ENCODE data around the gene DGKI.
A peak's percentile ranks its signal among the peaks of the same experiment; 100 is the strongest.

Gene DGKI

DNA sequence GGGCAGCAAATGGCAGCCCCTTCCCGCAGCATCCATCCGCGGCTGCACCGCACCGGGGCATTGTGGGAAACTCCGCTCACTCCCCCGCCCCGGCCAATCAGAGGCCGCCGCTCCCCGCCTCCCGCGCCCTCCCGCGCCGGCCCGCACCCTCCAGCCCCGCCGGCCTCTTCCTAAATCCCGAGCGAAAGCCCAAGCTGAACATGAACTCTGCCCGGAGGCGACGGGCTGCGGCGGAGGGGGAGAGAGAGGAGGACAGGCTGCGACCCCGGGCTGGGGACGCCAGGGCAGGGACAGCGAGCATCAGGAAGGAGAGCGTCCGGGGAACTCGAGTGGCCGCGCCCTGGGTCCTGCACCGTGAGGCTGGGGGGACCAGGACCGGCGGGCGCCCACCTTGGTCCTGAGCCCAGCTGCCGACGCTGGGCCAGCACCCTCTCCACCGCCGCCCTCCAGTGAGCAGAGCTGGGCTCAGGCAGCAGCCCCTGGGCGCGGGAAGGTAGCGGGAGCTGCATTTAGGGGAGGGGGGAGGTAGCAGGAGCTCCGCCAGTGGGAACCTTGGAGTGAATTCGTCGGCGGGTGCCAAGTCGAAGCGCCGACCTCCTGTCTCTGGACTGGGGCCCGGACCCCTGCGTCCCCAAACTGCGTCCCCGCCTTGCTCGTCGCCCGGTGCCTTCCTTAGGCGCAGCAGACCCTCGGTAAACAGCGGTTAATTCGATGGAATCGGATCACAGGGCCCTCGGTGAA, at the start of gene DGKI:
Gene DGKI (minus strand): TSS at position 148 of the 741 bp plus-strand sequence.
- DNase-seq = no peak

DNA sequence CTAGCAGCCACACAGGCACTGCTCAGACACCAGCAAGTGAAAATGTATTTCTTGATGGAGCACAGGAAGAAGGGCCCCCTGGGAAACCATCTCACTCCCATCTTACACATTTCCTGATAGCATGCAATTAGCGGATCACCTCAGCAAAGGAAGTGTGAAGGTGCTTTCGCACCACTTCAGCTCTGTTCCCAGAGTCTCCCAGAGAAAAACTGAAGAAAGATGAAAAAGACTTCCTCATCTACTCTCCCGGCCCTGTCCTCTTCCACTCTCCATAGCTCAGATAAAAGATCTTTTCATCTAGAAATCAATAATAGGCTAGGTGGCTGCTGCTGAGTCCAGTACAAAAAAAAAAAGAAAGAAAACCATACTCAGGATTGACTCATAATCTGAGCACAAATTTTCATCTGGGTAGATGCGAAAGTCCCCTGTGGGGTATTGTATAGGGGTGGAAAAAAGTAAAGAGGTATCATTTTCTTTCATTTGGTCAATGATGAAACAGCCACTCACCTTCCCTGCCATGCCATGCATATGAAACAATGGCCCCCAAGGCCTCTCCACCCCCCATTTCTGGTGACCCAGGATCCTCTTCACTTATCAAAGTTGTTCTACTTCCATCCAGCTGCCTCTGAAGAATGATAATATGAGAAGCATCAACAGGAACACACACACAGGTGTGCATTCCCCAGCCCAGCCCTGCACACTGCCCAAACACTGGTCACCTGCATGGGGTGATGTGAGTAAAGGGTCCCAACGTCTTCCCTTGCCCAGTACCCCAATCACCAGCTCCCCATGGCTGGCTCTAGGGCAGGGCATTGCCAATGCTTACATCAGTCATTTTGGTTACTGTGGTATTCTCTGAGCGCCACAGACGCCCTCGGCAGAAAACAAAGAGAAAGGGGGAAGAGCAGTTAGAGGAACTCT, 48.8 kb upstream of the DGKI start:
- no peak for DNase-seq

DNA sequence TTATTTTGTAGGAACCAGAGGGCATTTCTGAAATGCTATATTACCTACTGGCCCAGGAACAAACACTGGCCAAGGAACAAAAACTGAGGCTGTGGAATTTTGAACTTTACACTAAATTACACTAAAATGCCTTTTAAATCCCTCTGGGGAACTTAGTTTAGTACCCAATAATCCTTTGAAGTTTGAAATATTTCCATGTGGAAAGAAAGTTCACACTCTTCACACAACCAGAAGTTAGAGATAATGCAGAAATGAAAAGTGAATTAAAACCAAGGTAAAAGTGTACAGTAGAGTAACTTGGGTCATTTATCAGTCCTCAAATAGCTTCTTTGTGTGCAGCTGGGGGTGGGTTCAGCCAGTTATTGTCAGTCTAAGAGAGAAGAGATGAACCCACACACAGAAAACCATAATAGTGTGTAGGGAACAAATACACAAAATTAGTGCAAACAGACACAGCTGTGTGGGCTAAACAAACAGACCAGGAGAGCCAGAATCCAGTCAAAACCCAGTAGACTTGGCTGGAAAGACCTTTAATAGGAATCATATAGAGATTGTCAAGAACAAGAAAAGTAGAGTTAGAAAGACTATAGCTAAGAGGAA, 46.5 kb upstream of the DGKI start:
- DNase-seq = no peak

DNA sequence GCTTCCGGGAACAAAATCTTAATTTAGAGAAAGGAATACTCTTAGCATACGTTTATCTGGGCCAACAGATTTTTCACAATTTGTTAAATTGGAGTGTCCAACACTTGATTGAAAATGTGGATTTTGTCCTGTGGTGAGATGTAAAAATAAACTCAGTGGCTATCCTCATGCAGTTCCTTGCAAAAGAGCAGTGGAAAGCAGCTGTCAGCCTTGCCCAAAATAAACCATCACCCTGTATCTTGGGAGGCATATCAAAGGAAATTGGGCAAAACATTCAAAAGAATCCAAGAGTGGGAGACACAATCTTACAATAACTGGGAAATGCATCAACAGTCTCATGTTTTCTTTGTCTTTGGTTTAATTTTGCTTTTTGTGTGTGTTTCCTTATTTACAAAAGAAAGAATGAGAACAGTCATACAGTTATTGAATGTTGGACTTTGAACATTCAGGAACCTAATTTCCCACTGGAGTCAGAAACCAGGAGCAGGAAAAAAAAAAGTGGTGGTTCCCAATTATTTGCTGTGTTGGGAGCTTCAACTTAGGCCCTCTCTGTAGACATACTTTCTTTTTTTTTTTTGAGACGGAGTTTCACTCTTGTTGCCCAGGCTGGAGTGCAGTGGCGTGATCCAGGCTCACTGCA, 44.4 kb upstream of the DGKI start:
- DNase-seq = no peak

DNA sequence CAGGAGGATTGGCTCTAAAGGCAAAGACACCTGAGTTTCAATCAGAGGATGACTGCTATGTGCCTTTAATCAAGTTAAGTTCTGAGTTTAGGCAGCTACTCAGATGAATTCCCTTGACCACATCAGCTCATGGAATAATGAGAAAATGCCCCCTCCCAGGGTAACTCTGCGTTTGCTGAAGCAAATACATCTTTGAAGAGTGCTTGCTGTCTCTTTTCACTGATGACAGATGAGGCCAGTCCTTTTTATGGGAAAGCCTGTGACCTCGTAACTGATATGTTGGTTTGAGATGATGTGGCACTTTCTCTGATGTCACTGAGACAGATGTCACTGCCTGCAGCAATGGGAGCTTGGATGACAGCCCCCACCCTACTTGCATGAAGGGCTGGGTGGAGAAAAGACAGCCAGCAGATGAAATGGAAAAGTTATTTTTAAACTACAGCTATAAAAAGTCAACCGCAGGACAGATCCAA, 43.7 kb upstream of the DGKI start:
- no peak for DNase-seq

DNA sequence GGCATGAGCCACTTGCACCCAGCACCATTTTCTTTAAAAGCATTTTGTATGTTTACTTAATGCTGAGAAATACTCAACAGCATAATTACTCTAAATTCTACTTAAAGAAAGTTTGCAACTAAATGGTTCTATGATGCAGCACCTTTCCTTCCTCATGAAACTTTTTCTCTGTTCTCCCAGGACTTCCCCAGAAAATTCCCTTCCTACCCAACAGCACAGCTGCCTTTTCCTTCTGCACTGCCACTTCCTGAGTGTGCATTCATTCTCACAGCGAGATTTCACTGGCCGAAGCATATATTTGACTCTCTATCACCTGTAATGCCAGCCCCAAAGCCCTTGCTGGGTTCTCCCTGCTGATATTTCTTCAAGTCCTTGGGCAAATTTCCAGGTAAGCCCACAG, 41.5 kb upstream of the DGKI start:
- DNase-seq = no peak

DNA sequence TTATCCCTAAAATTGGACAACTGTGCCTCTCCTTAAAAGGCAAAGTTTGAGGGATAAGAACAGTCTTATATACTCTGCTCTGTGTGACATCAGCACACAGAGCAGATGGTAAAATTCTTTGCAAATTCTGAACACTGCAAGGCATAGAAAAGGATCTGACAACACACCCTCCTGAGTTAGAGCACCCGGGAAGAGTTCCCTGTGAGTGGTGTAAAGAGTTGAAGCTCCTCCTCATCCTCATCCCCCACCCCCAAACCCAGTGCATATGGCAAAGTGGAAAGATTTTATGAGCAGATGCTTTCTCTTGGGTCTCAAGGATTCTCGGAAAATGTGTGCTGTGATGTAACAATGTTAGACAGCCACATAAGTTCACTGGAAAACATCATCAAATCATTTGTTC, 40.0 kb upstream of the DGKI start:
- no peak for DNase-seq

DNA sequence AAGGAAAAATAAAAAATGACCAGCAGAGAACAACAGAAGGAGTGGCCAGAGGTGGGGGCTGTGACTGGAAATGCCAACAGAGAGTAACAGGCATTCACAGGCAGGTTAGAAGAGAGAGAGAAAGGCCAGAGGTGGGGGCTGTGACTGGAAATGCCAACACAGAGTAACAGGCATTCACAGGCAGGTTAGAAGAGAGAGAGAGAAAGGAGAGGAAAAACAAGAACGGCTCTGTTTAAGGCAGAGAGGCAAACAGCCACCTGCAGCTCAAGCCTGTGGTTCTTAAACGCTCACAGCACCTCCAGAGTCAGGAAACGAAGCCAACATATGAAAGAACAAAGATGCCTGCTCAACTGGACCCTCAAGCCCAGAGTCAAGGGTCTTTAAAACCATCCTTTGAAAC, 39.5 kb upstream of the DGKI start:
- DNase-seq = no peak

DNA sequence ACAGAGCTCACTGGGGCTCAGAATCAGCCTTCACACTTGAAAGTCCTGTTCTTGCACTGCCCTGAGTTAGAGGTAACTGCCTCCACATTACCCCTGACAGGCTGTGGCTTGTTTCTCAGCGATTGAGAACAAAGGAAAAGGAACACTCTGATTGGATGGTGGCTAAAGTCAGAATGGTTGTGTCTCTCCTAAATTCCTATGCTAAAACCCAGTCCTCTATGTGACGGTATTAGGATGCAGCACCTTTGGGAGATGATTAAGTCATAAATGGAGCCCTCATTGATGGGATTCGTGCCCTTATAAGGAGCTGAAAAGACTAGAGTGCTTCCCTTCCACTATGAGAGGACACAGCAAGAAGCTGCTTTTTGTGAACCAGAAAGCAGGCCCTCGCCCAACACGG, 38.9 kb upstream of the DGKI start:
- no peak for DNase-seq

DNA sequence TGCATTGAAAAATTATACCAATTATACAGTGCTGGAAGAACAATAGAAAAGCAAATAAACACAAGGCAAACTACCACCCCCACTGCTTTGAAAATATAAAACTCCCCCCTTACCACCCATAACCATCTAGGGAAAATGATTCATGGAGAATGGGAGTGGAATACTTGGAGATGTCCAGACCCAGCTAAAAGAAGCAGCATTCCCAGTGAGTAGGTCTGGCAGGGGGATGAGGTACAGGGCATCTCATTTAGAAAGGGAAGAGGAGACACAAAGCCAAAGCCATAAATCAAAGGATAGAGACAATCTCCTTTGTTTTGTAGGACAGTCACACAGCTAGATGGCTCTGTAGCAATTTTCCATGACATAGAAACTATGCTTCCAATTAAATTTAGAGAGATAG, 36.0 kb upstream of the DGKI start:
- no peak for DNase-seq

DNA sequence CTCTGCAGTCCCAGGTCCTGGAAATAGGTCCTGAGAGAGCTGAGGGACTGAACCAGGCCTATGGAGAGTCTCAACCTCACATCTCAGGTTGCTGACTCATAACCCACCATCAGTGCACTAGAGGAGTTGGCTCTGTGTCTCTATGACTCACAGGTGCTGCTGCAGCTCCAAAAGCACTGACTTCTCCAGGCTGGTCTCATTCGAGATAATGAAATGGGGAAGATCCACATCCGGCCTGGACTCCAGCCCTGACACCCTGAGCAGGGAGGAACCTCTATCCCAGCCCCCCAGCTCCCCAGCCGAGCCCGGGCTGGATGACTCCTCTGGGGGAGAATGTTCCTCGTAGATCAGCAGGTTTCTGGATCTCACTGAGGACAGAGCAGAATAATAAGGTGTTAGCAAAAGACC, 35.5 kb upstream of the DGKI start:
- DNase-seq = peak; percentile 53

DNA sequence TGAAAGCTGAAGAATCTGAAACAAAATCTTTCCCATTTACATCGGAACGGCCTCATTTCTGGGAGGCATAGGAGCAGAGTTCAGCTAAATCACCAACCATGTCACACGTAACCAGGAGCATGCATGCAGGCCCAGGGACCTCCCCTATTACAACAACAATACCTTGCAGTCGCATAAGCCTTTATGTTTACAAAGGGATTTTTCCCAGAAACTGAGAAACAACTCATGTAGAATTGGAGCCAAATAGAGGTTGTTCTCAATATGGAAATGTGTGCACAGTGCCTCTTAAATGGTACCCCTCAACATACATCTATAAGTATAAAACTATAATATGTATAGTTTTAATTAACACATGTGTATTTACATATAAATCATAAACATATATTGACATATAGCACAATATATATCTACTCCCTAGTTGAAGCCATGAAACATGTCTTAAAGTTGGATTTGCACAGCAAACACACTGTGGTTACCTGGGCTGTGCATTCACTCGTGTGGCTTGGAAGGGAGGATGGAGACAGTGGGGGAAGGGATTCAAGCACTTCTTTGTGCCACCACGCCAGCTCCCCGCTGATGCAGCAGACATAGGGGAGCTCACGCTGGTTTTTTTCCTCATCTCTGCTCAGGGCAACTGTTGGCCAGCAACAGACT, 35.0 kb upstream of the DGKI start:
- no peak for DNase-seq

DNA sequence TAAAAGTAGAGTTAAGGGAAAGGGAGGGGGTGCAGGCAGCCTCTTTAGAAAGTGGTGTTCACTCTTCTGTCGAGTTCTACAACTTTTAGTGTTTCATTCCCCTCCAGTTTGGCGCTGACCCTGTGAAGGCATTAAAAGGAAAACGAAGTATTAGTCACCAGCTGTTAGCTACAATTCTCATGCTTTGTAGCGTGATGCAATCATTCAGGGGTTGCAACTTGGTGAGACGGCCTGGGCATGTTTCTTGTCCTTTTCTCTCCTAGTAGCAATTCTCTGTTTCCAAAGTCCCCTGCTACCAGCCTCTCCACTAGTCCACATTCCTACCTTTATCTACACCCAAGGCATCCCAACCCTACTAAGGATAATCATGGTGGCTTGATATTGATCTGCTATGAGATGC, 33.7 kb upstream of the DGKI start:
- peak; percentile 19 for DNase-seq

DNA sequence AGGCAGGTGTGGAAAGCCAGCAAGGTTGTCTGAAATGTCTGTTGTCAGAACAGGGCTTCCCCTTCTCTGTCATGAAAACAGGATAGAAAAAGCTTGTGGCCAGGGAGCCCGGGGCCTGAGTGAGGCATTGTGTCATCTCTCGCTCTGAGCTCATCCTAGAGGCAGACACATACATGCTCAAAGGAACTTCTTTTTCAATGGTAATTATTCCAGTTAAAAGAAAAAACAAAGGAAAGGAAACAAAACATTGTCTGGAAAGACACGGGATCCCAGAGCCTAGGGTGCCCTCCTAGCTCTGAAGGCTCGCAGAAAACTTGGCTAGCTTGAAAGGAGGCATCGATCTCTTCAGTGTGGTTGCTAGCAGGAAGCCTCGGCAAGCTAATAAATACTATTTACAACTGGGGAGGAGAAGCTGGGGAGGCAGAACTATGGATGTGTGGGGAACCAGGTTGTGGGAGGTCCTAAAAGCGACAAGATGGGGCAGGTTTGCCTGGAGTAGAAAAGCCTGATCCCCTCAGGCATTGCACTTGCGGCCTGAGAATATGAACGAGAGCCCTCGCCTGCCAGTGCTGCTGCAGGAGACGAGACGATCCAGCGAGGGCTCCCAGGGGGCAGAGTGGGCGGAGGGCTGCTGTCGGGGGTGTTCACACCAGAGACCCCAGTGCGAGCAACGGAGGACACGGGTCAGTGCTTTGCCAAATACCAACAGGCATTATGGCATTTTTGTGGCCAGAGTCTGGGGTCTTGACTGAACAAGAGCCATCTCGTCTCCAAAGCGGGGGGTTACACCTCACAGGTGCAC, 32.8 kb upstream of the DGKI start:
- DNase-seq = no peak

DNA sequence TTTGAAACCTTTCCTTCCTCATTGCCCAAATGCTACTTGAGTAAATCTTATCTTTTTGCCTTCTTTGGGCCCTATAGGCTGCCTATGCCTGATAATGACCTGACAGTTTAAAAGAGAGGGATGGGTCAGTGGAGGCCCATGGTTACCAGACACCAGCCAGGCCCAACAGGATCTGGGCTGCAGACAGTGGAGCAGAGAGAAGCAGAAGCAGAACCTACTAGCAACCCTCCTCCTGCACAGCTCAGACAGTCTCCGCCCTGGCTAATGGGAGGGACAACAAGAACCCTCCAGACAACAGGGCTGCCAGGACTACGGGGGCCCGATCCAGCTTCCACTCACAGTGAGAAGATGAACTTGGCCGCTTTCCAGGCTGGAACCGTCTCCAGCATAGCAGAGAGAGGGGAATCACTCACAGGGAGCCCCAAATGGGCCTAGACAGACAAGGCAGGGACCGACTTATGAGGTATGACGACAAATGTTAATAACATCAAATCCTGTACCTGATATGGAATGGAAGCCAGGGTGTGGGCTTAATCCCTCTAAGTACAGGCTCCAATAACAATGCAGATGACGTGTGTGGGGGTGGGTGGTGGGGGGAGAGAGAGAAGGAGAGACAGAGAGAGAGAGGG, 31.7 kb upstream of the DGKI start:
- no peak for DNase-seq

DNA sequence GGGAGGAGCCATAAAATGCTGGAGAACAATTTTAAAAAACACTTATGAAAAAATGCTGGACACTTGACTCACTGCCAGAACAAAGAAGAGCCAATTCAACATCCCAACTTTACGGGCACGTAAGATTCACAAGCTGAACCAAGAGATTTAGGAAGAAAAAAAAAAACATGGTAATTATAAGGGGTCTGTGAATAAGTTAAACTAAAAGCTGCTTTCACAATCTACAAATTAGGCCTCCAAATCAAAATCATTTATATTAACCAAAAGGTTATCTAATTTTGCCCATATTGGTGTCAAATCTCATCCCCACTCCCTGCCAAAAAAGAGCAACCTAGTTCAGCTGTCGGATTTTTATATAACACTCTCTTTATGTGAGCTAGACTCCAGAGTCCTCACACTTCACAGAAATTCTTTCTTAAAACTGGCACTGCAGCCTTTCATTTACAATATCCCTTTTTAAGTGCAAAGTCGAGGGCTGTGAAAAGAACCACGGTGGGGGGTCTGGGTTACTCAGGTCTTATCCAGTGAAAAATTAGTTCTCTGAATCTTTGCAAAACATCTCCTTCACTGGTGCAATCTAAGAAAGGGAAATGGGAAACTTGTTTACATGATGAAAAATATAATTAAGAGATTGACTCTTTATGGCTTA, 30.4 kb upstream of the DGKI start:
- no peak for DNase-seq

DNA sequence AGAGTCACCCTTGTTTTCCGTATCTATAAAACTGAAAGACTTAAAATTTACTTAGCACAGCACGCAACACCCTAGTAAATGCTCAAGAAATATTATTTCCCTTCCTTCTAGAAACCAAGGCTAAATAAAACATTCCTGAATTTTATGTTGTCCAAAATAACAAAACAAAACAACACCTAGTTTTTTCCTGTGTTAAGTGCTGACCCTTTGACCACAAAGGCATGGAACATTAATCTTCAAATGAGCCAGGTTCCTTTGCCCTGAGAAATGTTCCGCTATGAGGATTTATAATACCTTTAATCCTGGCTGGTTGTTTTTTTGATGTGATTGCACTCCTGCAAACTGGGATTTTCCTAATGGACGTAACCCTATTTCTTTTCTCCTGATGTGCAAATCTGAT, 29.0 kb upstream of the DGKI start:
- no peak for DNase-seq

DNA sequence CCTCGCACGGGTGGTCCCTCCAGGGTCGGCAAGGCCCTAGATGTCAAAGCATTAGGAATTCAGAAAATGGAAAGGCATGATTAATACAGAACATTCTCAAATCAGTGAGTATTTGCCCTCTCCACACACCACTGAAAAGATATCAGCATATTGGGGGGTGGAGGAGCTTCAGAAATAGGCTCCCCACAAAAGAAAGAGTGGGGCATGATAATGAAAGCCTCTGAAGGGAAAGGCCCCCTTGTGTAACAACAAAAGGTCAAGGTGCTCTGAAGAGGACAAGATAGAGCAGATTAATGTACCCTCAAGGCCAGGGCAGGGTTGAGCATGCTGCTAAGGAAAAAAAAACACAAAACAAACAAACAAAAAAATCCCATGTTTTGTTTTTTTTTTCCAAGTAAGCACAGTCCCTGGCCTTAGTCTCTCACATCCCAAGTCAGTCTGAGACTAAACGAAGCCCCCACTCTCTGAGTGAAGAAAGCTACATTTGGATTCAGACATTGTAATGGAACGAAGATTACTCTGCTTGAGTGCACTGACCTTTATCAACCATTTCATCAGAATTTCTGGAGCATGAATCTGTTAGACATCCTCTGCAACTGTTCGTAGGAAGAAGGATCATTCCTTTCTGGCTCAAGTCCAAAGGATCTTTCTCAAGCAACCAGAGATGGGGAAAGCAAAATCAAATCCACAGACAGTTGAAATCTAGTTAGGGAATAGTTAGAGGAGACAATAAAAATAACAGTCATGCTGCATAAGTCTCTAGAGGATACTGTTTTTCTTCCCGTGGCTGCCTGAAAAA, 27.4 kb upstream of the DGKI start:
- DNase-seq = no peak

DNA sequence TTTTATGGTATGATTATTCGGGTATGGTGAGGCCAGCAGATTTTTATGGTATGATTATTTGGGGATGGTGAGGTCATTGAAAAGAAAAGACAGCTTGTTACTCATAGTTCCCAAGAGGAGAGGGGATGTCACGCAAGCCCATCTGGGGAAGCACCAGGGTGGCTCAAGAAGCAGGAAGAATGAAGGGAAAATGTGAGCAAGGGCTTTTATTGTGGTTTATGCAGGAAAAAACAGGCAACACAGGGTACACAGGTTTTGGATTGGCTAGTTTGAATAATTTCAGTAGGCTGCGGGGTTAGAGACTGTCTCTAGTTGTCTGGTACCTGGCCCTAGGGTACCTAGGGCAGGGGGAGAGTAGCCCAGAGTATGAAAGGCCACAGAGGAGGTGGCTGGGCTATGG, 26.8 kb upstream of the DGKI start:
- no peak for DNase-seq

Data from NK-92 treated with Interleukin-12 subunit alpha and Interleukin-12 subunit beta, amount 100 ng/mL, for 24 hours (cell line).